Endothelial cell (in vitro differentiated cells): ENCODE measurements around the gene EVC. TPM values are rescaled to one million over a fixed set of nuclear protein-coding genes. Genes with fewer than 3 reads are reported as not detected.

Experiments
- DNase-seq: peaks from one replicate; pipeline ENCODE4 v3.0.0; 2021; ENCODE audit warnings: low spot score
- H3K27ac Mint-ChIP-seq: one replicate; pipeline ENCODE4 v1.8.0; 2021; ENCODE audit warnings: mixed read lengths, inconsistent platforms; ENCODE audit not compliant: unreplicated experiment
- H3K27me3 Mint-ChIP-seq: one replicate; pipeline ENCODE4 v1.8.0; 2021; ENCODE audit warnings: mild to moderate bottlenecking, moderate library complexity, mixed read lengths, inconsistent platforms; ENCODE audit not compliant: unreplicated experiment
- H3K36me3 Mint-ChIP-seq: one replicate; pipeline ENCODE4 v1.8.0; 2021; ENCODE audit warnings: mild to moderate bottlenecking, low read depth, mixed read lengths, inconsistent platforms; ENCODE audit not compliant: unreplicated experiment
- H3K4me1 Mint-ChIP-seq: one replicate; pipeline ENCODE4 v1.8.0; 2021; ENCODE audit warnings: mild to moderate bottlenecking, mixed read lengths, inconsistent platforms; ENCODE audit not compliant: unreplicated experiment
- H3K4me3 Mint-ChIP-seq: one replicate; pipeline ENCODE4 v1.8.0; 2021; ENCODE audit warnings: mild to moderate bottlenecking, mixed read lengths, inconsistent platforms; ENCODE audit not compliant: unreplicated experiment
- H3K9me3 Mint-ChIP-seq: one replicate; pipeline ENCODE4 v1.8.0; 2021; ENCODE audit warnings: mixed read lengths, inconsistent platforms; ENCODE audit not compliant: unreplicated experiment
- CTCF ChIP-seq: fragments of 200-600 bp; sonication (generic); IDR thresholded peaks from one replicate; pipeline ENCODE4 v1.5.0; 2021; ENCODE audit warnings: antibody characterized with exemption; ENCODE audit not compliant: unreplicated experiment
- total RNA-seq: library from RNA; stranded (reverse); fragmentation: NEBNext Ultra II Directional; extraction: Animal tissue kit (Norgen Biotek cat#: 25700); gene quantifications from one replicate; pipeline ENCODE4 v1.2.1, GENCODE V29; 2021; ENCODE audit not compliant: unreplicated experiment

EVC gene
- total RNA-seq, 1 donor from 2014 or later, result 14.9 TPM

DNA sequence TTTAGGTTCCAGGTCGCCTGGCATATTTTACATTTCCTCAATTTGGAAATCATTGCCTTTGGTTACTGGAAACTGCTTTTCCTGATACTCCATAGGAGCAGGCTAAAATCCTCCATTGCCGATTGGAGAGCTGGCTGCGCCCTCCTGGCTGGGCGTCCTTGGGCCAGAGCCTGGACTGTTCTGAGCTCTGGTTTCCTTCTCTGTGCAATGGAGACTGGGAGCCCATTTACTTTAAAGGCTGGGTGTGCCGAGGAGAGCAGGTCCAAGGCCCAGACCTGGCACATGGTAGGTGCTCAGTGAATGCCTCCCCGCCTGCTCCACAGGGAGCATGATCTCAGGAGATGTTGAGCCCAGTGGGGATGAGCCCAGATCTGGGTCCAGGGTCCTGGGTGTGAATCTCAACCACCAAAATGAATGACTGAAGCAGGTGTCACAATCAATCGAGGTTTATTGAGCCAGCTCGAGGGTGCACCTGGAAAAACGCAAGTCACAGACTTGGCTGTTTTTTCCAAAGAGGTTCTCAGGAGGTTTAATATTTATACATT lies 50.0 kb downstream of the EVC start:
- Mint-ChIP-seq H3K27ac (no peak overlapping the region), H3K4me1 (no peaks in the 10 kb centered on the region), H3K36me3 (peaks cover 13% of the 10 kb centered on the region), H3K4me3 (no peak overlapping the region), H3K27me3 (no peaks in the 10 kb centered on the region), H3K9me3 (no peaks in the 10 kb centered on the region)
- DNase-seq, result no peak
- TF ChIP-seq CTCF, result no peak

DNA sequence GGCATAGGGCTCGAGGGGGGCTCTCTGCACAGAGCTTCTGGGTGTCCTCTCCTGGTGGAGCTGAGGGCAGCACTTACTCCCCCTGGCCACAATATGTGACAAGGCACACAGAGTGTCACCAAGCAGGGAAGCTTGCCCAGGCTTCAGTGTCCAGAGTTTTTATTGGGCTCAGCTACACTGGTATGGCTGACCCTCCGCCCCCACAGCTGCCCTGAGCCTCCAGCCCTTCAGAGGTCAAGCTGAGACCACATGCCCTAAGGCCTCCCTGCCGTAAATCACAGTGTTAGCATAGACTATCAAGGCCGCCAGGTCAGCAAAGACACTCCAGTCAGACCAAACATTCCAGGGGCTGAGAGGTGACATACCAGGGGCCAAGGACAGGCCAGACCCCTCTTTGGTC lies 59.0 kb downstream of the EVC start:
- Mint-ChIP-seq H3K27ac (no peak overlapping the region), H3K4me3 (no peak overlapping the region), H3K36me3 (peaks cover 41% of the 10 kb centered on the region), H3K4me1 (no peaks in the 10 kb centered on the region), H3K9me3 (no peaks in the 10 kb centered on the region), H3K27me3 (no peaks in the 10 kb centered on the region)
- no peak for TF ChIP-seq CTCF
- no peak for DNase-seq

- Mint-ChIP-seq H3K27ac (no peak overlapping the region), H3K27me3 (no peaks in the 10 kb centered on the region)
Measured at GRCh38 chr4:5772528-5773270, 61.7 kb downstream of the EVC start.

GRCh38 chr4:5773271-5773555 lies 62.2 kb downstream of the EVC start:
- Mint-ChIP-seq H3K4me3 (no peak overlapping the region), H3K9me3 (peaks cover 5% of the 10 kb centered on the region), H3K36me3 (peaks cover 53% of the 10 kb centered on the region), H3K4me1 (no peaks in the 10 kb centered on the region), H3K27ac (no peak overlapping the region), H3K27me3 (no peaks in the 10 kb centered on the region)
- TF ChIP-seq CTCF, result no peak
- DNase-seq, result no peak

More at GRCh38 chr4:5772528-5773270, 61.7 kb downstream of the EVC start:
- Mint-ChIP-seq H3K9me3 (peaks cover 5% of the 10 kb centered on the region), H3K4me3 (no peak overlapping the region), H3K36me3 (peaks cover 58% of the 10 kb centered on the region), H3K4me1 (no peaks in the 10 kb centered on the region)
- DNase-seq, result no peak
- no peak for TF ChIP-seq CTCF

GRCh38 chr4:5774416-5775036 lies 63.5 kb downstream of the EVC start:
- Mint-ChIP-seq H3K27ac (no peak overlapping the region), H3K9me3 (peaks cover 5% of the 10 kb centered on the region), H3K27me3 (no peaks in the 10 kb centered on the region), H3K36me3 (peaks cover 40% of the 10 kb centered on the region), H3K4me1 (no peaks in the 10 kb centered on the region), H3K4me3 (no peak overlapping the region)
- DNase-seq, result no peak
- no peak for TF ChIP-seq CTCF
